Osteocyte (in vitro differentiated cells): Measurements from ENCODE around the gene STIM2. TPM values are rescaled to one million over a fixed set of nuclear protein-coding genes. Genes with fewer than 3 reads are reported as not detected.

Experiments
- DNase-seq: peaks from one replicate; pipeline ENCODE4 v3.0.0; 2021; ENCODE audit warnings: mixed read lengths; ENCODE audit not compliant: unreplicated experiment; ENCODE audit errors: extremely low spot score
- H3K27ac Mint-ChIP-seq: one replicate; pipeline ENCODE4 v1.8.0; 2021; ENCODE audit warnings: mild to moderate bottlenecking, mixed read lengths; ENCODE audit not compliant: unreplicated experiment
- H3K27me3 Mint-ChIP-seq: one replicate; pipeline ENCODE4 v1.8.0; 2021; ENCODE audit warnings: mixed read lengths; ENCODE audit not compliant: unreplicated experiment
- H3K36me3 Mint-ChIP-seq: one replicate; pipeline ENCODE4 v1.8.0; 2021; ENCODE audit warnings: mixed read lengths; ENCODE audit not compliant: unreplicated experiment
- H3K4me1 Mint-ChIP-seq: one replicate; pipeline ENCODE4 v1.8.0; 2021; ENCODE audit warnings: mixed read lengths; ENCODE audit not compliant: unreplicated experiment
- H3K4me3 Mint-ChIP-seq: one replicate; pipeline ENCODE4 v1.8.0; 2021; ENCODE audit warnings: mild to moderate bottlenecking, moderate library complexity, mixed read lengths; ENCODE audit not compliant: unreplicated experiment
- H3K9me3 Mint-ChIP-seq: one replicate; pipeline ENCODE4 v1.8.0; 2021; ENCODE audit warnings: mixed read lengths; ENCODE audit not compliant: unreplicated experiment
- total RNA-seq: library from RNA; stranded (reverse); gene quantifications from 2 replicates; pipeline ENCODE4 v1.2.1, GENCODE V29; 2021
- TF ChIP-seq, protein P1 (sequence below): fragments of 200-600 bp; sonication (generic); IDR thresholded peaks from 2 replicates; pipeline ENCODE4 v1.5.0; 2021; ENCODE audit warnings: antibody characterized with exemption, mild to moderate bottlenecking, moderate library complexity

STIM2 gene
- total RNA-seq, 1 donor from 2014 or later, result 14.1 TPM

DNA sequence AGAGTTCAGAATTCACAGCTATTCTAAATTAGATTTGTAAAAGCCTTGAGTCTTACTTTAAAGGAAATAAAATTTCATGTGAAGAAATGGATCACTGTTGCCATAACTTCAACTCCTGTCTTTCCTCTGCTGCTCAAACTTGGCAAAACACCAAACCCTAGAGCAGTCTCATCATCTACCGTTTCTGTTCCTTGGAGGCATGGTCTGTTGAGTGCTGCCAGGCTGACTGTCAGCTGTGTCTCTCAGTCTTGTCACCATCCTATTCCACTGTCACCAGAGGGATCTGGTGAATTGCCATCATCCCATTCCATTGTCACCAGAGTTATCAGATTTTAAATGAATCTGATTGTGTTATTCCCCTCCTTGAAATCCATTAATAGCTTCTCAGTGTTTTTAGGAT is 55.6 kb downstream of the STIM2 start:
- Mint-ChIP-seq H3K4me1 (no peaks in the 10 kb centered on the region), H3K9me3 (no peaks in the 10 kb centered on the region), H3K27me3 (no peaks in the 10 kb centered on the region), H3K27ac (no peak overlapping the region), H3K36me3 (peaks cover 9% of the 10 kb centered on the region), H3K4me3 (no peak overlapping the region)
- TF ChIP-seq, protein P1, sequence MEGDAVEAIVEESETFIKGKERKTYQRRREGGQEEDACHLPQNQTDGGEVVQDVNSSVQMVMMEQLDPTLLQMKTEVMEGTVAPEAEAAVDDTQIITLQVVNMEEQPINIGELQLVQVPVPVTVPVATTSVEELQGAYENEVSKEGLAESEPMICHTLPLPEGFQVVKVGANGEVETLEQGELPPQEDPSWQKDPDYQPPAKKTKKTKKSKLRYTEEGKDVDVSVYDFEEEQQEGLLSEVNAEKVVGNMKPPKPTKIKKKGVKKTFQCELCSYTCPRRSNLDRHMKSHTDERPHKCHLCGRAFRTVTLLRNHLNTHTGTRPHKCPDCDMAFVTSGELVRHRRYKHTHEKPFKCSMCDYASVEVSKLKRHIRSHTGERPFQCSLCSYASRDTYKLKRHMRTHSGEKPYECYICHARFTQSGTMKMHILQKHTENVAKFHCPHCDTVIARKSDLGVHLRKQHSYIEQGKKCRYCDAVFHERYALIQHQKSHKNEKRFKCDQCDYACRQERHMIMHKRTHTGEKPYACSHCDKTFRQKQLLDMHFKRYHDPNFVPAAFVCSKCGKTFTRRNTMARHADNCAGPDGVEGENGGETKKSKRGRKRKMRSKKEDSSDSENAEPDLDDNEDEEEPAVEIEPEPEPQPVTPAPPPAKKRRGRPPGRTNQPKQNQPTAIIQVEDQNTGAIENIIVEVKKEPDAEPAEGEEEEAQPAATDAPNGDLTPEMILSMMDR, result no peak
- DNase-seq, result no peak

DNA sequence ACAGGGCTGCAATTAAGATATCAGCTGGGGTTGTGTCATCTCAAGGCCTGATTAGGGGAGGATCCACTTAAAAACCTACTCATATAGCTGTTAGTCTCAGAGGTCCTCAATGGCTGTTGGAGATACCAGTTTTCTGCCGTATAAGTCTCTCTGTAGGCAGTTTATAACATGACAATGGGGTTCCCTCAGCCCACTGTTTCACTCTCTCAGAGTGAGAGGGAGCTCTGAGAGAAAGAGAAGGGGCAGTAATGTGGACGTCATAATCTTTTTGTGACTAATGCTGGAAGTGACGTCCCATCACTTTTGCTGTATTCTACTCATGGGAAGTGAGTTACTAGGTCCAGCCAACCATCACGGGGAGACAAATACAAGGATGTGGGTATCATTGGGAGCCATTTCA is 70.3 kb downstream of the STIM2 start:
- no peaks in the 10 kb centered on the region for H3K36me3 Mint-ChIP-seq
- H3K27ac Mint-ChIP-seq, result no peak overlapping the region
- H3K9me3 Mint-ChIP-seq, result no peaks in the 10 kb centered on the region
- no peak for DNase-seq
- H3K27me3 Mint-ChIP-seq, result no peaks in the 10 kb centered on the region
- TF ChIP-seq, protein P1, result no peak
- H3K4me1 Mint-ChIP-seq, result peaks cover 3% of the 10 kb centered on the region
- H3K4me3 Mint-ChIP-seq, result no peak overlapping the region

DNA sequence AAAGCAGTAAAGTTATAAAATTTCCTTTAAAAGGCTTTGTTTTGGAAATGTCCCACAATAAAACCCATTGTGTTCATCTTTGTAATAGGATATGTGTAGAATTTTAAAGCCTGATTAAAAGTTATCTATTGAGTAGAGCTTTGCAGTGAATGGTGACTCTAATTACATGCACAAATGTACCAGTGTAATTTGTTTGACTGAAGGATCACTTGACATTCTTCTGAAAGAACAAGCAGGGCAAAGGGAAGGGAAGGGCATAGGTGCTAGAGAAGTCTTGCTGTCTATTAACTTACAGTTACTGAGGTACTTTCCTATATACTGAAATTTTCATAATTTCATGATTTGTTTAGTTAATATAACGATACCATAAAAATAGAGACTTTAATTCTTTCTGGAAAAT is 70.8 kb downstream of the STIM2 start:
- Mint-ChIP-seq H3K36me3 (no peaks in the 10 kb centered on the region), H3K9me3 (no peaks in the 10 kb centered on the region), H3K27me3 (no peaks in the 10 kb centered on the region), H3K27ac (no peak overlapping the region), H3K4me1 (peaks cover 3% of the 10 kb centered on the region), H3K4me3 (no peak overlapping the region)
- DNase-seq, result no peak
- TF ChIP-seq, protein P1, result no peak

DNA sequence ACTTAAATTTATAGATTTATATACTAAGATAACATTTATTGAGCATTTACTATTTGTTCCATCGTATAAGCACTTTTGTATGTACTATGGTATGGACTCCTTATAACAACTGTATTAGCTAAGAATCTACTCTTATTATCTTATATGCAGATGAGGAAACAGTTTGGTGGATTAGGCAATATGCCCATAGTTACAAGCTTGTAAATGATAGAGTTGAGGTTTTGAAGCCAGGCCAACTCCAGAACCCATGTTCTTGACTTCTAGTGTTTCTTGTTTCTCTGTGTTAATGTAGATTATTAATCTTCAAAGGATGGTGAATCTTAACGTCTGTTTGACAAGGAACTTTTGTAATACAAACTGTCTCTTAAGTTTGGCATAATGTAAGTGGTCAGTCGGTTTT is 71.3 kb downstream of the STIM2 start:
- Mint-ChIP-seq H3K4me3 (no peak overlapping the region), H3K27ac (no peak overlapping the region), H3K4me1 (peaks cover 3% of the 10 kb centered on the region), H3K27me3 (no peaks in the 10 kb centered on the region), H3K9me3 (no peaks in the 10 kb centered on the region), H3K36me3 (no peaks in the 10 kb centered on the region)
- DNase-seq, result no peak
- TF ChIP-seq, protein P1, result no peak

DNA sequence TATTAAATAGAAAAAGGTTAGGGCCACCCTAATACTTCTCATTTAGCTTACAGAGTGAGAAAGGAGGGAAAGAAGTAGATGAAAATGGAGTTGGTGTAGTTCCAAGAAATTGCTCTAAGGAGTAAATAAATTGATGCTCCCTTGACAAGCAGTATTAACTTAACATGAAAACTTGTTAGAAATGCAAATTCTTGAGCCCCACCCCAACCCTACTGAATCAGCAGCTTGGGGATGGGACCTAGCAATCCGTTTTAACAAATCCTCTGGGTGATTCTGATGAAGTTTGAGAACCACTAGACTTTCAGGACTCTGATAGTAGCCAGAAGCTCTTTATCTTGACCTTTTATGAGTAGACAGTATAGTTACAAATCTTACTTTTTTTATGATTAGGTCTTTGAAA is 74.8 kb downstream of the STIM2 start:
- Mint-ChIP-seq H3K4me1 (peaks cover 3% of the 10 kb centered on the region), H3K36me3 (no peaks in the 10 kb centered on the region), H3K4me3 (no peak overlapping the region), H3K27me3 (no peaks in the 10 kb centered on the region), H3K9me3 (no peaks in the 10 kb centered on the region), H3K27ac (no peak overlapping the region)
- TF ChIP-seq, protein P1, result no peak
- DNase-seq, result no peak
